ENCODE measurements around the gene ME2.

GRCh38 chr18:50869150-50869549 is 9.8 kb upstream of the ME2 start:
- no peak for TF ChIP-seq RAD21 (IDR thresholded peaks at IDR 0.05; ENCODE audit: low read depth)
- TF ChIP-seq EGR1 (IDR thresholded peaks at IDR 0.05; ENCODE audit: low read depth) = no peak
- no peak for TF ChIP-seq POLR2A (IDR thresholded peaks at IDR 0.05; ENCODE audit: borderline replicate concordance, extremely low read depth, insufficient read depth, insufficient read length)
- TF ChIP-seq TCF7L2 (IDR thresholded peaks at IDR 0.05; ENCODE audit: borderline replicate concordance, extremely low read depth, insufficient read depth, insufficient read length) = no peak
- TF ChIP-seq YY1 (IDR thresholded peaks at IDR 0.05; ENCODE audit: extremely low read depth, insufficient replicate concordance, low read depth, low read length) = no peak
- no peak for TF ChIP-seq CTCF (IDR thresholded peaks at IDR 0.05 in 2 of 3, conservative IDR thresholded peaks at IDR 0.05 in 1 of 3; ENCODE audit: borderline replicate concordance in 1 of 3, insufficient read depth in 1 of 3, low read depth in 2 of 3, low read length in 2 of 3)

Measured in HCT116 (cell line).